K562 (cell line): ENCODE data around the gene KPNB1. TPM values are rescaled to one million over a fixed set of nuclear protein-coding genes. Genes with fewer than 3 reads are reported as not detected.

Experiments used
- ARNT ChIP-seq, 2 experiments: fragments of 450-650 bp; IDR thresholded peaks; 2 replicates each; pipeline ENCODE4 v1.6.1; 2016; ENCODE audit warnings: mild to moderate bottlenecking in 1 of 2
- BRD9 ChIP-seq: fragments of 450-650 bp; IDR thresholded peaks from 2 replicates; pipeline ENCODE4 v1.6.1; 2018; ENCODE audit warnings: low read depth; ENCODE audit not compliant: partially characterized antibody
- CEBPZ ChIP-seq: fragments of 150-350 bp; IDR thresholded peaks from 2 replicates; pipeline ENCODE4 v1.6.1; 2014; ENCODE audit warnings: low read depth, mild to moderate bottlenecking, low read length, borderline replicate concordance
- CLOCK ChIP-seq: fragments of 250-450 bp; sonication (Bioruptor Pico); IDR thresholded peaks from 2 replicates; pipeline ENCODE4 v1.4.0; 2020; ENCODE audit warnings: mild to moderate bottlenecking, moderate library complexity, borderline replicate concordance
- FOXK2 ChIP-seq, 2 experiments: fragments of 450-650 bp; IDR thresholded peaks in 1 of 2; conservative IDR thresholded peaks in 1 of 2; 2 replicates each; pipeline ENCODE4 v1.6.1; 2016; ENCODE audit warnings: low read depth in 2 of 2, mild to moderate bottlenecking in 1 of 2
- GATAD2B ChIP-seq: fragments of 450-650 bp; IDR thresholded peaks from 2 replicates; pipeline ENCODE4 v1.6.1; 2017; ENCODE audit warnings: mild to moderate bottlenecking, borderline replicate concordance
- HDAC2 ChIP-seq: fragments of 450-650 bp; IDR thresholded peaks from 2 replicates; pipeline ENCODE4 v1.6.1; 2016; ENCODE audit warnings: mild to moderate bottlenecking
- KAT7 ChIP-seq: sonication (generic); formaldehyde crosslinking; IDR thresholded peaks from 2 replicates; pipeline ENCODE4 v1.8.0; 2022; ENCODE audit warnings: missing genetic modification reagents, mild to moderate bottlenecking, borderline replicate concordance
- MEF2A ChIP-seq: IDR thresholded peaks from 2 replicates; pipeline ENCODE4 v1.6.1; 2011; ENCODE audit warnings: low read depth, mild to moderate bottlenecking, low read length, moderate library complexity; ENCODE audit not compliant: control insufficient read depth
- NCOR1 ChIP-seq: fragments of 450-650 bp; IDR thresholded peaks from 2 replicates; pipeline ENCODE4 v1.6.1; 2016; ENCODE audit warnings: mild to moderate bottlenecking, moderate library complexity
- NFXL1 ChIP-seq: fragments of 450-650 bp; formaldehyde crosslinking; IDR thresholded peaks from 2 replicates; pipeline ENCODE4 v1.4.0; 2021; ENCODE audit warnings: mild to moderate bottlenecking
- PHB2 ChIP-seq: fragments of 450-650 bp; IDR thresholded peaks from 2 replicates; pipeline ENCODE4 v1.6.1; 2017; ENCODE audit warnings: low read depth
- PML ChIP-seq: IDR thresholded peaks from 2 replicates; pipeline ENCODE4 v1.6.1; 2012; ENCODE audit warnings: low read length, inconsistent platforms
- SETDB1 ChIP-seq: IDR thresholded peaks from one replicate; pipeline ENCODE4 v1.6.1; 2012; ENCODE audit warnings: low read length, control low read depth, inconsistent platforms
- ZNF239 ChIP-seq: fragments of 250-450 bp; sonication (Bioruptor Pico); IDR thresholded peaks from 2 replicates; pipeline ENCODE4 v1.4.0; 2020; ENCODE audit warnings: mild to moderate bottlenecking
- ZNF668 ChIP-seq: fragments of 250-450 bp; sonication (Bioruptor Pico); IDR thresholded peaks from 2 replicates; pipeline ENCODE4 v1.8.0; 2022; ENCODE audit warnings: mild to moderate bottlenecking, inconsistent platforms
- ZNF764 ChIP-seq: fragments of 250-450 bp; sonication (Bioruptor Pico); IDR thresholded peaks from 2 replicates; pipeline ENCODE4 v1.4.0; 2020; ENCODE audit warnings: low read depth, mild to moderate bottlenecking, moderate library complexity
- polyA plus RNA-seq, 8 experiments: library from polyadenylated mRNA; depleted of rRNA in 4 of 8; stranded (reverse) in 5 of 8; unstranded in 3 of 8; fragments of >200 nt; fragmentation: Nextera tagmentation in 2 of 8; fragmentation: Illumina TruSeq in 1 of 8; extraction: Ambion mirVana in 2 of 8; extraction: Trizol in 1 of 8; gene quantifications; 2 replicates each; pipeline versions ENCODE4 v1.2.1 to v1.2.3, GENCODE V29; 2011 to 2014; ENCODE audit warnings: inconsistent platforms in 1 of 8, missing spikeins in 1 of 8
- total RNA-seq, 7 experiments: library from RNA; depleted of rRNA in 6 of 7; stranded (reverse); fragments of >200 nt in 6 of 7; fragmentation: Illumina TruSeq in 2 of 7; extraction: Trizol in 2 of 7; gene quantifications; 2 replicates each; pipeline versions ENCODE4 v1.2.1 to v1.2.3, GENCODE V29; 2011 to 2021; ENCODE audit warnings: low replicate concordance in 1 of 7
- TF ChIP-seq, protein P1 (sequence below): fragments of 450-650 bp; IDR thresholded peaks from 2 replicates; pipeline ENCODE4 v1.6.1; 2017; ENCODE audit warnings: antibody characterized with exemption, mild to moderate bottlenecking

The KPNB1 gene
- total and polyA plus RNA-seq, 9 of the 15 experiments (the other 6 are each of a cell fraction or from before 2014, with no cell fraction given) = 154 to 622 (median 354) TPM

DNA sequence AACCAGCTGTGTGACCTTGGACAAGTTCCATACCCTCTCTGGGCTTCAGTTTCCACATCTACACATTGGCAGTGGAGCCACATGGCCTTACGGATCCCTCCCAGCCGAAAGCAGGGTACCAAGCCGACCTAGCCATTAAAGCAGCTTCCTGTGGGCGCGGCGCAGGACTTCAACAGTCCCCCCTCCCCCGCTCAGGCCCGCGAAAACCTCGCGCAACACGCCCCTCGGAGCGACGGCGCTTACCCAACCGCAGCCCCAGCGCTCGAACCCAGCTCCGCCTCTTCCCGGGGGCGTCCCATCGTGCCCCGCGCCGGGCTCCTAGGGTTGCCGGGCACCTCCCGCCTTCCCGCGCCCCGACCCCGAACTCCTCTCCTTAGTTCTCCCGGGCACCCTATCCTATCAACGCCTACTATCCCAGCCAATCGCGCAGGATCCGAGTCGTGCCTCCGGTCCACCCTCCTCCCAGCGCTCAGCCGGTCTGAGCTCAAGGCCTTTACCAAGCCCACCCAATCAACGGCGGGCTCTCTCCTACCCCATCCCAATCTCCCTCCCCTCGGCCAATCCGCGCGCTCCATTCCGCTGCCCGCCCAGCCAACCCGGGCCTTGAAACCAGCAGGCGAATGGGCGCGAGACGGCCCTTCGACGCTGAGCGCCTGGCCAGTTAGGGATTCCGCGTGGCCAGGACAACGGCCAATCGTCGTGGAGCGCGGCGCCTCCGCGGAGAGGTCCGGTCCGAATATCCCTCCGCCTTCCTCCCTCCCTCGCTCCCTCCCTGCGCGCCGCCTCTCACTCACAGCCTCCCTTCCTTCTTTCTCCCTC, at the start of gene KPNB1 (continued):
- TF ChIP-seq MEF2A (no peak), FOXK2 (conservative IDR thresholded peaks at IDR 0.05 in 1 of 2, IDR thresholded peaks at IDR 0.05 in 1 of 2; ENCODE audit: low read depth in 2 of 2) (peak; percentile 26 to 37; a peak in 3 of 4 replicates), ZNF668 (CRISPR knock-in tag) (no peak), NCOR1 (peak; percentile 41; the same call in 1 of the 2 replicates), CEBPZ (peak; percentile 72; the same call in 1 of the 2 replicates), PML (no peak), SETDB1 (no peak), CLOCK (no peak; the same call in 1 of the 2 replicates), PHB2 (no peak), HDAC2 (peak; percentile 97), ZNF764 (CRISPR knock-in tag) (no peak), GATAD2B (peak; percentile 31; the same call in 1 of the 2 replicates), KAT7 (CRISPR knock-in tag) (peak; percentile 86; the same call in 1 of the 2 replicates), BRD9 (no peak), ARNT (IDR thresholded peaks at IDR 0.05) (no peak; a peak in 2 of 4 replicates), NFXL1 (CRISPR knock-in tag) (no peak), ZNF239 (CRISPR knock-in tag) (no peak)
- TF ChIP-seq, protein P1, sequence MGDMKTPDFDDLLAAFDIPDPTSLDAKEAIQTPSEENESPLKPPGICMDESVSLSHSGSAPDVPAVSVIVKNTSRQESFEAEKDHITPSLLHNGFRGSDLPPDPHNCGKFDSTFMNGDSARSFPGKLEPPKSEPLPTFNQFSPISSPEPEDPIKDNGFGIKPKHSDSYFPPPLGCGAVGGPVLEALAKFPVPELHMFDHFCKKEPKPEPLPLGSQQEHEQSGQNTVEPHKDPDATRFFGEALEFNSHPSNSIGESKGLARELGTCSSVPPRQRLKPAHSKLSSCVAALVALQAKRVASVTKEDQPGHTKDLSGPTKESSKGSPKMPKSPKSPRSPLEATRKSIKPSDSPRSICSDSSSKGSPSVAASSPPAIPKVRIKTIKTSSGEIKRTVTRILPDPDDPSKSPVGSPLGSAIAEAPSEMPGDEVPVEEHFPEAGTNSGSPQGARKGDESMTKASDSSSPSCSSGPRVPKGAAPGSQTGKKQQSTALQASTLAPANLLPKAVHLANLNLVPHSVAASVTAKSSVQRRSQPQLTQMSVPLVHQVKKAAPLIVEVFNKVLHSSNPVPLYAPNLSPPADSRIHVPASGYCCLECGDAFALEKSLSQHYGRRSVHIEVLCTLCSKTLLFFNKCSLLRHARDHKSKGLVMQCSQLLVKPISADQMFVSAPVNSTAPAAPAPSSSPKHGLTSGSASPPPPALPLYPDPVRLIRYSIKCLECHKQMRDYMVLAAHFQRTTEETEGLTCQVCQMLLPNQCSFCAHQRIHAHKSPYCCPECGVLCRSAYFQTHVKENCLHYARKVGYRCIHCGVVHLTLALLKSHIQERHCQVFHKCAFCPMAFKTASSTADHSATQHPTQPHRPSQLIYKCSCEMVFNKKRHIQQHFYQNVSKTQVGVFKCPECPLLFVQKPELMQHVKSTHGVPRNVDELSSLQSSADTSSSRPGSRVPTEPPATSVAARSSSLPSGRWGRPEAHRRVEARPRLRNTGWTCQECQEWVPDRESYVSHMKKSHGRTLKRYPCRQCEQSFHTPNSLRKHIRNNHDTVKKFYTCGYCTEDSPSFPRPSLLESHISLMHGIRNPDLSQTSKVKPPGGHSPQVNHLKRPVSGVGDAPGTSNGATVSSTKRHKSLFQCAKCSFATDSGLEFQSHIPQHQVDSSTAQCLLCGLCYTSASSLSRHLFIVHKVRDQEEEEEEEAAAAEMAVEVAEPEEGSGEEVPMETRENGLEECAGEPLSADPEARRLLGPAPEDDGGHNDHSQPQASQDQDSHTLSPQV = no peak
